HepG2 (cell line): ENCODE measurements around the gene SLC35F3.

Source experiments
- NR2F1 ChIP-seq, 2 experiments: fragments of 450-650 bp in 1 of 2; formaldehyde crosslinking in 1 of 2; IDR thresholded peaks; 2 replicates each; pipeline versions ENCODE4 v1.5.0 to v1.6.1; 2016 to 2020; ENCODE audit warnings: mild to moderate bottlenecking in 1 of 2, missing compliant biosample characterization in 1 of 2, missing genetic modification reagents in 1 of 2, moderate library complexity in 1 of 2
- RAD51 ChIP-seq: fragments of 450-650 bp; IDR thresholded peaks from 2 replicates; pipeline ENCODE4 v1.6.1; 2016; ENCODE audit warnings: borderline replicate concordance
- ZNF792 ChIP-seq: IDR thresholded peaks from 2 replicates; pipeline ENCODE4 v1.6.1; 2016
- TF ChIP-seq, protein P1 (sequence below), 2 experiments: sonication (generic) in 1 of 2; formaldehyde crosslinking in 1 of 2; IDR thresholded peaks; 2 replicates each; pipeline versions ENCODE4 v1.4.0 to v1.6.1; 2018 to 2020; ENCODE audit warnings: missing genetic modification reagents in 2 of 2, borderline replicate concordance in 1 of 2, low read depth in 1 of 2, mild to moderate bottlenecking in 1 of 2, missing biosample characterization in 1 of 2
- TF ChIP-seq, protein P2 (sequence below): sonication (generic); formaldehyde crosslinking; IDR thresholded peaks from 2 replicates; pipeline ENCODE4 v1.5.0; 2020; ENCODE audit warnings: mild to moderate bottlenecking, missing genetic modification reagents, moderate library complexity

DNA sequence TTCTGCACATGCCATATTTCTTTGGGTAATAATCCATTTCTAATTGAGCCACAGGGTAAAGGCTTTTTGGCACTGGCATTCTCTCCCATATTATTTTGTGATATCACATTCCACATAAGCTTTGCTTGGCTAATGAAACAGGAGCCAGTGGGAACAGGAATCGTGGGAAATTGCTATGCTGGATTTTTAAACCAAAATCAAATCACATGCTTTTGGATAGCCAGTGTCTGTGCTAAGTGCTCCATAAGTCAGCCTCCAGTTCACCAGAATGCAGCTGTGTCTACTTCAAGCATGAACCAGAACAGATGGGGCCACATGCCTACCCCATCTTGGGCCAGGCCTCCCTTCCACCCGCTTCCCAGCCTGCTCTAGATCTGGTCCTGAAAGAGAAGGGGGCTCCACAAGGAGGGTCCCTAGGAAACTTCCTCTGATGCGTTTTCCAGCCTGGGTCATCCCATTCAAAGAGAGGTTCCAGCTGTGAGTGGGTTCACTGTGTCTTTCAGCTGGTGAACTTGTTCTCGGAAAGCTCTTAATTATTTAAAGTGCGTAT, 337.5 kb downstream of the SLC35F3 start:
- TF ChIP-seq NR2F1 (CRISPR knock-in tag; IDR thresholded peaks at IDR 0.05) (no peak), ZNF792 (CRISPR knock-in tag) (no peak), RAD51 (no peak)
- TF ChIP-seq, protein P1, sequence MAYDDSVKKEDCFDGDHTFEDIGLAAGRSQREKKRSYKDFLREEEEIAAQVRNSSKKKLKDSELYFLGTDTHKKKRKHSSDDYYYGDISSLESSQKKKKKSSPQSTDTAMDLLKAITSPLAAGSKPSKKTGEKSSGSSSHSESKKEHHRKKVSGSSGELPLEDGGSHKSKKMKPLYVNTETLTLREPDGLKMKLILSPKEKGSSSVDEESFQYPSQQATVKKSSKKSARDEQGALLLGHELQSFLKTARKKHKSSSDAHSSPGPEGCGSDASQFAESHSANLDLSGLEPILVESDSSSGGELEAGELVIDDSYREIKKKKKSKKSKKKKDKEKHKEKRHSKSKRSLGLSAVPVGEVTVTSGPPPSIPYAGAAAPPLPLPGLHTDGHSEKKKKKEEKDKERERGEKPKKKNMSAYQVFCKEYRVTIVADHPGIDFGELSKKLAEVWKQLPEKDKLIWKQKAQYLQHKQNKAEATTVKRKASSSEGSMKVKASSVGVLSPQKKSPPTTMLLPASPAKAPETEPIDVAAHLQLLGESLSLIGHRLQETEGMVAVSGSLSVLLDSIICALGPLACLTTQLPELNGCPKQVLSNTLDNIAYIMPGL (CRISPR knock-in tag; IDR thresholded peaks at IDR 0.05; ENCODE audit: borderline replicate concordance in 1 of 2, low read depth in 1 of 2): no peak
- TF ChIP-seq, protein P2, sequence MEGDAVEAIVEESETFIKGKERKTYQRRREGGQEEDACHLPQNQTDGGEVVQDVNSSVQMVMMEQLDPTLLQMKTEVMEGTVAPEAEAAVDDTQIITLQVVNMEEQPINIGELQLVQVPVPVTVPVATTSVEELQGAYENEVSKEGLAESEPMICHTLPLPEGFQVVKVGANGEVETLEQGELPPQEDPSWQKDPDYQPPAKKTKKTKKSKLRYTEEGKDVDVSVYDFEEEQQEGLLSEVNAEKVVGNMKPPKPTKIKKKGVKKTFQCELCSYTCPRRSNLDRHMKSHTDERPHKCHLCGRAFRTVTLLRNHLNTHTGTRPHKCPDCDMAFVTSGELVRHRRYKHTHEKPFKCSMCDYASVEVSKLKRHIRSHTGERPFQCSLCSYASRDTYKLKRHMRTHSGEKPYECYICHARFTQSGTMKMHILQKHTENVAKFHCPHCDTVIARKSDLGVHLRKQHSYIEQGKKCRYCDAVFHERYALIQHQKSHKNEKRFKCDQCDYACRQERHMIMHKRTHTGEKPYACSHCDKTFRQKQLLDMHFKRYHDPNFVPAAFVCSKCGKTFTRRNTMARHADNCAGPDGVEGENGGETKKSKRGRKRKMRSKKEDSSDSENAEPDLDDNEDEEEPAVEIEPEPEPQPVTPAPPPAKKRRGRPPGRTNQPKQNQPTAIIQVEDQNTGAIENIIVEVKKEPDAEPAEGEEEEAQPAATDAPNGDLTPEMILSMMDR (CRISPR knock-in tag): no peak
